ENCODE data around the gene CTNNA2.

Gene CTNNA2

DNA sequence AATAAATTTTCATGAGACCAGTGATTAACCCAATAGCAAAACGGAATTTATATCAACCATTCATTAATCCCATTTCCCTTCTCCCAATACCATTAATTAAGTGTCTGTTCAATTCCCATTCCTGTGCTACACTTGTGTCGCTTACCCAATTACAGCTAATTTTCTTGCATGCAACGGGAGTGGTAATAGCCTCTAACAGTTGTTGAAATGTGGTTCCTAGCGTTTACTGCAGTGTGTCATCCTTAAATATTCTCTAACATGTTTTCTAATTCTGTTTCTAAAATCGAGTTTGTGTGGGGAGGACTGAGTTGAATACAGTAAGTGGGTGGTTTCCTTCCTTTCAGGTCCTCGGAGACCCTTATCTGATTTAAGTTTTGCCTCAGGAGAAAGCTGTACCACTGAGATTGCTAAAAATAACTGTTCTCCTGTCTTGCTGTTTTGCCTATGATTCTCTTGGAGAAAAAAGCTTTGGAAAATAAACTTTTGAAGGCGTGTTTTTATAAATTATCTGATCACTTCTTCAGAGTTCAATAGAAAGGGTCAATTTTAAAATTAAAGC lies 851.0 kb downstream of the CTNNA2 start:
- no peak for DNase-seq

DNA sequence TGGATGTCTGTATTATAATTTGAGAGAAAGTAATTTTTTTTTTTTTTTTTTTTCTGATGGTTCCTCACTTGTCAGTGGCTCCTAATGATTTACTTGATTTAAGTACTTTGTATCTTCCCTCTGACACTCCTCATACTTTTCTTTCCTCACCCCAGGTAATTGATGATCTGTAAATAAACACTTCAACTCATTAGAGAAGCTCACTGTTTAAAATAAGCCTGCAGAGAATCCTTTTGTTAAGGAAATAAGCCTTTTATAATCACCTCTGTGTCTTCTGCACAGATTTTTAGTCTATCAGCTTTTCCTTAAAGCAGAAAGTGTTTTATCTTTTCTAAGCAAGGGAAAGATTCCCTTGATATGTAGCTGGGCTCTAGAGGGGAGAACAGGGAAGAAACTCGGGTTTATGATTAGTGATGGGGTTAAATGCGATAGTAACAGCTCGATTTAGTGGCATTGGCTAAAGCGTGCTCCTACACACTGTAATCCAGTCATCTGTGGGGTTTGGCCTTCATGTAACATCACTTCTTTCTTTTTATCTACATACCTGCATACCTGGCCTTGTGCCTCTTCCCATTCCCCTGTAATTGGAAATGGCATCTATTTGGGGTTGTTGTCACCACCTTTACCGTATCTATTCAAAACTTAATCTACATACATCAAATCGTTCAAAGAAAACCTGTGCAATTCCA lies 851.8 kb downstream of the CTNNA2 start:
- DNase-seq = no peak

DNA sequence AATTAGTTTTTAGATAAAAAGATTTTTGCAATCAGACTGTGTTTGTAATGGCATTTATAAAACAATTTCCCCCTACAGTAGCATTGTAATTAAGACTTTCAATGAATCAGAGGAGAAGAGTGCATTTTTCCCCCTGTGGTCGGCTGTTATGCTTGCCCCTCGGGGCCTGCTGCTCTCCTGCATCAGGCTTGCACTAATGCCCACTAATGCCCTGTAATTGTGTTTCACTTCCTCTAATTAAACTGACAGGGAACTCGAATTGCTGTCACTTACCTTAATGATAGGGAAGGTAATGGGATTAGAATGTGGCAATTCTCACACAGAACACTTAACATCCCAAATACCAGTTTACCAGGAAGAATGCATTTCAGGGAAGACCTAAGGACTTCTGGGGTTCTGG lies 852.9 kb downstream of the CTNNA2 start:
- DNase-seq = no peak

GRCh38 chr2:80370375-80371009 lies 857.6 kb downstream of the CTNNA2 start:
- no peak for DNase-seq

DNA sequence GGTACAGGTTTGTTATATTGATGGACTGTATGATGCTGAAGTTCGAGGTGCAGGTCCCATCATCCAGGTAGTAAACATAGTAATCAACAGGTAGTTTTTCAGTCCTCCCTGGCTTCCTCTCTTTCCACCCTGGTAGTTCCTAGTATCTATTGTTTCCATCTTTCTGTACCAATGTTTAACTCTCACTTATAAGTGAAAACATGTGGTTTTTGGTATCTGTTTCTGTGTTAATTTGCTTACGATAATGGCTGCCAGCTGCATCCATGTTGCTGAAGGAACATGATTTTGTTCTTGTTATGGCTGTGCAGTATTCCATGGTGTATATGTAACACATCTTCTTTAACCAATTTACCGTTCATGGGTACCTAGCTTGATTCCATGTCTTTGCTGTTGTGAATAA lies 861.3 kb downstream of the CTNNA2 start:
- DNase-seq = no peak

- no peak for DNase-seq
Measured at GRCh38 chr2:80377071-80377470, 864.2 kb downstream of the CTNNA2 start.

- DNase-seq = no peak
Measured at GRCh38 chr2:80380736-80381135, 867.9 kb downstream of the CTNNA2 start.

DNA sequence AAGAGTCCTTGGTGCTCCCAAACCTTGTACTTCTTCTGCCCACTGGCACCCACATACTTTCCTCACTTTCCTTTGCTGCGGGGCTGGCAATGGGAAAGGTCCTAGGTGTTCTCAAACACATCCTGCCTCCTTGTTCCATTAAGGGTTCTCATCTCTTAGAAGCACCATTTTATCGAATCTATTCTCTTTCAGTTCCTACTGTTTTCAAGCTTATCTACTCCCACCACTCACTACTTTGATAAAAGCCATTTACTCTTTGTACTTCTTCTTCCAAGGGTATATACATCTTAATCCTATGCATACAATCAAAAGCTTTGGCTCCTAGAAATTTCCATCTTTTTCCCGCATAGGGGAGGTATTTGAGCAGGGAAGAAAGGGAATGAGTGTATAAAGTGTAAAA lies 868.8 kb downstream of the CTNNA2 start:
- no peak for DNase-seq

DNA sequence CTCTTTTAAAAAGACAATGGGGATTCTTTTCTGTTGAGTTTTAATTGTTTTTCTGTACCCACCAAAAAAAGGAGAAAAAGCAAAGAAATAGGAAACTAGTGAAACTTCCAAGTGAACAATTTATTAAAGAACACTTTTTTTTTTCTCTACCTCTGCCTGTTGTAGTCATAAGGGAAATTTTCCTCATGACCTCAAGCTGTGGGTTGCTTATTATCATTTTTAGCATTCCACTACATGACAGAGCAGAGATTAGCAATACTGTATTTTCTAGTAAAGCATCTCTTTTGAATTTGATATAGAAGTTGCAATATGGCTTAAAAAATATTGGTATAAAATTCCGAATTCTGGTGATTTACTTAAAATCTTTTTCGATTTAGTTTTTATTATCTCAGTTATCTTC lies 879.6 kb downstream of the CTNNA2 start:
- no peak for DNase-seq

DNA sequence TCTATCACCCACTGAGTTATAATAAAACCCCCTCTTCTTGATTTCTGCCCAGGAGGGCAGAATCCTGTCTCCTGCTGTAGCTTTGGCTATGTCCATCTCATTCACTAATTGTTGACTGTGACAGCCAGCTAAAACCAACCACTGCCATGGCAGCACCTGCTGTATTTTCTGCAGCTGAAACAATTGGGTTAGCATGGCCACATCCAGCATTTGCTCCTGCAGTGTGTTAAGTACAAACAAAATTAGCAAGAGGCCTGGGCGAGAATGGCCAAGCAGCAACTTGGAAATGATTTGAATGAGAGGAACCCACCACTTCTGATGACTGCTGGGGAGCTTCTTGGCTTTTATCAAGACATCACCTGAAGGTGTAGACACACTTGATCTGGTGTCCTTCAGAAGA lies 881.1 kb downstream of the CTNNA2 start:
- DNase-seq = no peak

GRCh38 chr2:80395251-80395650 lies 882.4 kb downstream of the CTNNA2 start:
- no peak for DNase-seq

DNA sequence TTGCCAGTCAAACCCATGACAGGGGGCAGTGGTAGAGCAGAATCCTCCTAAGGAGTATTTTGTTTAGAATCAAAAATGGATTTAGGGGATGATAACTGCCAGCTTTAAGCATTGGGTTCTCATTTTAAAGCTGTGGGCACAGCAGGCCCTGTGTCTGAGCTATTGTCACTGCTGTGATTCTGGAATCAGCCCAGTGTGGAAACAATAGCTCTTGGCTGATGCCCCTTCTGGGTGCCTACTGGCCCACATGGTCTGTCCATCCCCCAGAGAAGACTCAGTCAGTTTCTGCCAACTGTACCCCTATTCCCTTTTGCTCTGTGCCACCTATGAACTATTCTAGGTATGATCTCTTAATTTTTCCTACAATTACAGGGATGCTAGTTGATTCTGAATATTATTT lies 883.4 kb downstream of the CTNNA2 start:
- no peak for DNase-seq

GRCh38 chr2:80403081-80403480 lies 890.2 kb downstream of the CTNNA2 start:
- no peak for DNase-seq

DNA sequence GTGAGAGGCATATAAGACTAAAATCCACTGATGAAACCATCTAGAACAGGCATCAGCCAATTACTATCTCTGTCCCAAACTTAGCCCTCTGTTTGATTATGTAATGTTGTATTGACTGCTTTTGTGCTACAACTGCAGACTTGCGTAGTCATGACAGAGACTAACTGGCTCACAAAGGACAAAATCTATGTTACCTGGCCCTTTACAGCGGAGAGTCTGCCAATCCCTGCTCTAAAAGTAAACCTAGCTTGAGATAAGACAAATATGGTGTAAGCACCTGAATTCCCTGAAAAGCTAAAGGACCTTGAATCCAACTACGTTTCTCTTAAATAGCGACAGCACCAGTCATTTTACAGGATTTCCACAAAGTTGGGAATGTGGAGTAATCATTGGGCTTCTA lies 894.5 kb downstream of the CTNNA2 start:
- no peak for DNase-seq

GRCh38 chr2:80410346-80410745 lies 897.5 kb downstream of the CTNNA2 start:
- DNase-seq = no peak

GRCh38 chr2:80413136-80413535 lies 900.3 kb downstream of the CTNNA2 start:
- DNase-seq = no peak

GRCh38 chr2:80417737-80418136 lies 904.9 kb downstream of the CTNNA2 start:
- no peak for DNase-seq

DNA sequence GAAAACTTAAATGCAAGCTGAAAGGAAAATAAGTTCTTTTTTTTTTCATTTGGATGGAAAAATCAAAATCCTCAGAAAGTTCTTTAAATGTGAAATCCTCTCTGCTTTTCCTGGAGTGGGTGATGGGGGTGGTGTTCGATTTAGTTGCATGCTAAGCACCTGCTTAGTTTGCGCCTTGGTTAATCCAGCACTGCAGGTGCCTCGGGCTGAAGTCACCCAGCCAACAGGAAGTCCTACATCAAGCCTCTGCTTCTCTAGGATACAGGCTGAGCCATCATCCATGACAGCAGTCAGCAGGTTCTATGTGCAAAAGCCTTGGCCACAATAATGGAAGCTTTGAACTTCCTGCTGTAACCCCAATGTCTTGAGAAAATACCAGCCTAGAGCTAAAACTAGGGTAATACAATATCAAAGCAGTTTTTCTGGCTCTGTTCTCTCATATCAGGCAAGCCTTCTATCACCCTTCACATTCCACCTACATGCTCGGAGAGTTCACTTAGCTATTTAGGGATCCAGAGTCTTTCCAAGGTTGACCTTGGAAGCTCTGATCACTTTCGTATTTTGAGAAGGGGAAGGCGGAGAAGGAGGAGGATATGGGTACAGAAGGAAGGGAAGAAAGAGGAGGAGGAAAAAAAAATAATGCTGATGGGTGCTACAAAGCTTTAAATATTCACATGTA lies 907.8 kb downstream of the CTNNA2 start:
- no peak for DNase-seq

DNA sequence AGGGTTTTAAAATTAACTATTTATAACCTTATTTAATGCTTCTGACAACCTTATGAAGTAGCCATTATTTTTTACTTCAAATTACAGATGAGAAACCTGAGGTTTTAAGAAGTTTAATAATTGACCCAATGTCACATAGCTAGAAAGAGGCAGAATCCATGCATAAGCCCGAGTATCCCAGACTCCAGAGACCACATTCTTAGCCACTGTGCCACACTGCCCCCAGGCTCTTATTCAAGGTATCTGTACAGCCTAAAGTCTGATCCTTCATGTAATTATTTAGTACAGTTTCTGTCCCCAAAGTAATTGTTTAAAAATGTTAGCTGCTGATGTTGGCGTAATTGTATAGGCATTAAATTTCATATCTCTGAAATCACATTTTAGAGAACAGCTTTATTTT lies 916.4 kb downstream of the CTNNA2 start:
- DNase-seq = no peak

- DNase-seq = no peak
Measured at GRCh38 chr2:80437959-80438358, 925.1 kb downstream of the CTNNA2 start.

- DNase-seq = no peak
Measured at GRCh38 chr2:80438686-80439085, 925.8 kb downstream of the CTNNA2 start.

- no peak for DNase-seq
Measured at GRCh38 chr2:80454628-80455027, 941.8 kb downstream of the CTNNA2 start.

GRCh38 chr2:80459028-80459427 lies 946.2 kb downstream of the CTNNA2 start:
- DNase-seq = no peak
